ENCODE measurements around the gene SOCS1. TPM values are rescaled to one million over a fixed set of nuclear protein-coding genes. Genes with fewer than 3 reads are reported as not detected.
A peak's percentile ranks its signal among the peaks of the same experiment; 100 is the strongest.

SOCS1 gene
- total and polyA plus RNA-seq, 9 of the 15 experiments (the other 6 are each of a cell fraction or from before 2014, with no cell fraction given): 0.04 to 7.5 (median 2.3) TPM

DNA sequence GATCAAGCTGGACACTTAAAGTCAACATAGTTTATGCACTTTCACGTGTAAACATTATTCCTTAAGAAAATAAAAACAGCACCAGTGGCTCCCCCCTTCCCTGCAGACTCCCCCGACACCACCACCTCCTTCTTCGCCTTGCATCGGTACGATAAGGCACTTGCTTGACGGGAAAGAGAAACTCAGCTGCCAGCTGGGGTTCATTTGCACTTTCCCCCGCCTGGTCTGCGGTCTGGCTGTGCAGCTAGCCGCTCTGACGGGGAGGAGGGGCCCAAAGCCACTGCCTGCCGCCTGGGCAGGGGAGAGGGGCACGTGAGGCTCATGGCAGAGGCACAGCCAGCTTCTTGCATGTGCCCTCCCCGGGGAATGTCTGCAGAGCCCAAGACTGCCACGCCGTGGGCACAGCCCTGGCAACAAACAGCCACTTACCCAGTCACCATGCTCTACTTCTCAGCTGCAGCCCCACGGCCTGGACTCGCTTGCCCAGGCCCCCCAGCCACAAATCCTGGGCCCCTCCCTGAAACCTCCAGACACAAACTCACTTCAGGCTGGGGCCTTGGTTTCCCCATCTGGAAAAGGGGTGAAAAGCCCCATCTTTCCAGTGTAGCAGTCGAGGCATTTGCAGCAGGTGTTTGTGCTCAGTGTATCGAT, 41.6 kb upstream of the SOCS1 start (continued):
- TF ChIP-seq SRSF1 (IDR thresholded peaks at IDR 0.05; ENCODE audit: low read depth, low read length) (no peak), NCOR1 (IDR thresholded peaks at IDR 0.05) (peak; percentile 84), ZNF197 (CRISPR knock-in tag; IDR thresholded peaks at IDR 0.05; ENCODE audit: low read depth) (no peak), L3MBTL2 (IDR thresholded peaks at IDR 0.05) (no peak), DPF2 (IDR thresholded peaks at IDR 0.05) (peak; percentile 77), ZFP30 (CRISPR knock-in tag; IDR thresholded peaks at IDR 0.05; ENCODE audit: borderline replicate concordance) (no peak), TCFL5 (CRISPR knock-in tag; conservative IDR thresholded peaks at IDR 0.05) (no peak), HDAC1 (IDR thresholded peaks at IDR 0.05) (peak in 1 of 2 experiments; percentile 57; a peak in 1 of 4 replicates), RBM22 (IDR thresholded peaks at IDR 0.05; ENCODE audit: low read depth, low read length, poor library complexity, severe bottlenecking) (no peak)

DNA sequence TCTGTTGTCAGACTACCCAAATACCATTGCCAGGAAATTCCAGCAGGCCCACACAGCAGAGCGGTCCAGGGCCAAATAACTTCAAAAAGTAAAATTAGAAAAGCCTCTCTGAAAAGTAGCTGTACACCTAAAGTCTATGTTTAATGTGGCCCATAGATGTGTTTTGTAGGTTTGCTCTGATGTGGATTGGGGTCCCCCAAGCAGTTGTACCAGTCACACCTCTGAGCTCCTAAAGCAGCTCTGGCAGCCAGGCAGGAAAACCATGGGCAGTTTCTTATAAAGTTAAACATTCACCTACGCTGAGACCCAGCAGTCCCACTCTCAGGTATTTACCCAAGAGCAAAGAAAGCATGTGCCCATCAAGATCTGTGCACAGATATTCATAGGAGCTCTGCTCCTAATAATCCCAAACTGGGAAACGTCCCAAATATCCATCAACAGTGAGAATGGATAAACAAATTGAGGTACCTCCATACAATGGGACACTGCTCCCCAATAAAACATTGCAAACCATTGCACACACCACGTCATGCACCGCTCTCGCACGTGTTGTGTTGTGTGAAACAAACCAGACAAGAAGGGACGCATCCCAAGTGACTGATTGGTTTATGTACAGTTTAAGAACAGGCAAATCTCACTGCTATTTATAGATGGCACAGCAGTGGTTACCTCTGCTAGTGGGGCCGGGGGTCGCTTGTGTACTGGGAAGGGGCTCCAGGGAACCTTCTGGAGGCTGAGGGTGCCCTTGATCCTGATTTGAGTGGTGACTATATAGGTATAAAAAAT, 40.9 kb upstream of the SOCS1 start:
- Histone ChIP-seq H3K79me2 (ENCODE audit: control insufficient read depth, insufficient read depth, low read length) (no peaks in the 10 kb centered on the region), H3K27me3 (ENCODE audit: control insufficient read depth in 2 of 2, insufficient read depth in 2 of 2, low read length in 2 of 2) (peaks cover 0 to 9% of the 10 kb centered on the region in 2 experiments; a peak in 1 of 5 replicates), H3K27ac (ENCODE audit: extremely low read depth, low read depth, low read length) (no peak overlapping the region), H3K4me3 (no peak overlapping the region), H3K4me1 (replicated peaks in 1 of 2; ENCODE audit: control insufficient read depth in 2 of 2, insufficient read depth in 2 of 2, low read length in 2 of 2) (peaks cover 6 to 13% of the 10 kb centered on the region in 2 experiments; a peak in 4 of 5 replicates), H2AFZ (ENCODE audit: low read depth, low read length) (peak overlapping the region; percentile 67; the same call in 1 of the 2 replicates), H4K20me1 (replicated peaks; ENCODE audit: control insufficient read depth, insufficient read depth, low read length) (no peaks in the 10 kb centered on the region), H3K9me3 (replicated peaks; ENCODE audit: control insufficient read depth, insufficient read depth, low read depth, low read length) (no peaks in the 10 kb centered on the region), H3K36me3 (ENCODE audit: control insufficient read depth, insufficient read depth, low read length) (no peaks in the 10 kb centered on the region), H3K9me1 (ENCODE audit: control insufficient read depth, insufficient read depth, low read length) (no peaks in the 10 kb centered on the region), H3K4me2 (ENCODE audit: insufficient read depth, low read length) (peak overlapping the region; percentile 47; the same call in 1 of the 2 replicates), H3K9ac (ENCODE audit: insufficient read depth in 1 of 2, low read depth in 2 of 2, low read length in 2 of 2) (no peak overlapping the region)
- CTCF ChIA-PET (ENCODE audit: low intra/inter-chr PET ratio): no interaction called here
- intact Hi-C loops (cut with micrococcal nuclease) (no loop called here), in situ Hi-C loops (cut with MboI) (no loop called here)
- DNase-seq (ENCODE audit: extremely low read depth in 1 of 4, low spot score in 3 of 4) (no peak), ATAC-seq (no peak), FAIRE-seq (no peak)
- WGBS (ENCODE audit: insufficient coverage, low coverage, missing lambda C conversion rate): 34% methylated on average over 10 of the region's 10 CpGs
- BruUV-seq (replicated peaks): no TSS peak
- POLR2A ChIA-PET: interaction anchor here (0.6 to 1.5 kb wide), 4 partner anchors 13 to 21 kb away, joined by 3 to 7 read pairs (median 4); partner anchors contain the start of gene PRM2
- TF ChIP-seq RFX7 (CRISPR knock-in tag; IDR thresholded peaks at IDR 0.05): no peak
- TF ChIP-seq CTBP1 (IDR thresholded peaks at IDR 0.05; ENCODE audit: borderline replicate concordance): no peak
- no peak for TF ChIP-seq NONO (IDR thresholded peaks at IDR 0.05; ENCODE audit: low read depth in 2 of 2, low read length in 1 of 2)
- no peak for TF ChIP-seq ZNF282 (CRISPR knock-in tag; IDR thresholded peaks at IDR 0.05)
- TF ChIP-seq ZNF586 (CRISPR knock-in tag; conservative IDR thresholded peaks at IDR 0.05): no peak

Measured in K562 (cell line).